ENCODE data around the gene SLC31A2. TPM values are rescaled to one million over a fixed set of nuclear protein-coding genes. Genes with fewer than 3 reads are reported as not detected.

The SLC31A2 gene
- total RNA-seq, 1 experiment from 2014 or later = 2.3 TPM

GRCh38 chr9:113187929-113188595 lies 37.3 kb downstream of the SLC31A2 start:
- no peak overlapping the region for H3K4me3 ChIP-seq (ENCODE audit: insufficient read depth, low read depth, low read length)
- no peaks in the 10 kb centered on the region for H3K27me3 ChIP-seq (ENCODE audit: control insufficient read depth, insufficient read depth, low read length)
- no peak for DNase-seq
- peaks cover 8% of the 10 kb centered on the region for H3K36me3 ChIP-seq (replicated peaks; ENCODE audit: control insufficient read depth, insufficient read depth, low read length)

DNA sequence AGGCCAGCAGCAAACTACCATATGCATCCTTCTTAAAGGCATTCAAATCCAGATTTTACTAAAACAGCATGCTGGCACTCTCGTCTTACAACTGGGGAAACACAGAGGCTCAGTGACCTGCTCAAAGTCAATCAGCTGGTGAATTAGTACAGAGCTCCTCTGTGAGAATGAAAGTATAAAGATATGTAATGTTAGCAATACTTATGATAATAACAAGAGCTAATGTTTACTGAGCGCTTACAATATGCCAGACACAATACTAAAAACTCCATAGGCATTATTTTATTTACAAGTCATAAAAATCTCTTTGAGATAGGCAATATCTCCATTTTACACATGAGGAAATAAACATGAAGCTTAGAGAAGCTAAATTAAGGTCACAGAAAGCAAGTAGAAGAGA lies 41.6 kb downstream of the SLC31A2 start:
- peaks cover 4% of the 10 kb centered on the region for H3K36me3 ChIP-seq (replicated peaks; ENCODE audit: control insufficient read depth, insufficient read depth, low read length)
- no peaks in the 10 kb centered on the region for H3K27me3 ChIP-seq (ENCODE audit: control insufficient read depth, insufficient read depth, low read length)
- no peak overlapping the region for H3K4me3 ChIP-seq (ENCODE audit: insufficient read depth, low read depth, low read length)
- DNase-seq = no peak

GRCh38 chr9:113199683-113200329 lies 49.0 kb downstream of the SLC31A2 start:
- Histone ChIP-seq H3K36me3 (replicated peaks; ENCODE audit: control insufficient read depth, insufficient read depth, low read length) (peaks cover 1% of the 10 kb centered on the region), H3K27me3 (ENCODE audit: control insufficient read depth, insufficient read depth, low read length) (no peaks in the 10 kb centered on the region), H3K4me3 (ENCODE audit: insufficient read depth, low read depth, low read length) (no peak overlapping the region)
- DNase-seq = no peak

DNA sequence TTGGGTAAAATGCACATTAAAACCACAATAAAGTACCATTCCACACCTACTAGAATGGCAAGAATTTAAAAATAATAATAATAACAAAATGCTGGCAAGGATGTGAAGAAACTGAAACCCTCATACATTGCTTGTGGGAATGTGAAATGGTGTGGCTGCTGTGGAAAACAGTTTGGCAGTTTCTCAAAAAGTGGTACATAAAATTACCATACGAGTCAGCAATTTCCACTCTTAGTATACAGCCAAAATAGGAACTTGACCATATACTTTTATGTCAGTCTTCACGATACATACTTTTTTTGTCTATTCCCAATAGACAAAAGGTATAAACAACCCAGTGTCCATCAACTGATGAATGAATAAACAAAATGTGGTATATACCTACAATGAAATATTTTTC lies 54.6 kb downstream of the SLC31A2 start:
- Histone ChIP-seq H3K4me3 (ENCODE audit: insufficient read depth, low read depth, low read length) (no peak overlapping the region), H3K27me3 (ENCODE audit: control insufficient read depth, insufficient read depth, low read length) (no peaks in the 10 kb centered on the region), H3K36me3 (replicated peaks; ENCODE audit: control insufficient read depth, insufficient read depth, low read length) (peaks cover 1% of the 10 kb centered on the region)
- DNase-seq = no peak

GRCh38 chr9:113205861-113206260 lies 55.1 kb downstream of the SLC31A2 start:
- H3K36me3 ChIP-seq (replicated peaks; ENCODE audit: control insufficient read depth, insufficient read depth, low read length) = peaks cover 1% of the 10 kb centered on the region
- H3K4me3 ChIP-seq (ENCODE audit: insufficient read depth, low read depth, low read length) = no peak overlapping the region
- no peaks in the 10 kb centered on the region for H3K27me3 ChIP-seq (ENCODE audit: control insufficient read depth, insufficient read depth, low read length)
- DNase-seq = no peak

DNA sequence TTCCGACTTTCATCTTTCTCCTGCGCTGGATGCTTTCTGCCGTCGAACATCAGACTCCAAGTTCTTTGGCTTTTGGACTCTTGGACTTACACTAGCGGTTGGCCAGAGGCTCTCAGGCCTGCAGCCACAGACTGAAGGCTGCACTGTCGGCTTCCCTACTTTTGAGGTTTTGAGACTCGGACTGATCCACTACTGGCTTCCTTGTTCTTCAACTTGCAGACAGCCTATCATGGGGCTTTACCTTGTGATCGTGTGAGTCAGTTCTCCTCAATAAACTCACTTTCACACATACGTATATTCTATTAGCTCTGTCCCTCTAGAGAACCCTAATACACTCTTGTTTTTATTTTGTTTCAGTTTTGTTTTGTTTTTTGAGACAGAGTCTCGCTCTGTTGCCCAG lies 60.0 kb downstream of the SLC31A2 start:
- Histone ChIP-seq H3K36me3 (replicated peaks; ENCODE audit: control insufficient read depth, insufficient read depth, low read length) (no peaks in the 10 kb centered on the region; the same call in none of the 2 replicates), H3K4me3 (ENCODE audit: insufficient read depth, low read depth, low read length) (no peak overlapping the region), H3K27me3 (ENCODE audit: control insufficient read depth, insufficient read depth, low read length) (no peaks in the 10 kb centered on the region)
- no peak for DNase-seq

Other genes starting within 250 kb of the SLC31A2 start
- gene ZNF883, start 138.8 kb upstream of the SLC31A2 start, total RNA-seq (2014; rRNA removed; shearing (Covaris generic)) = 0.21 TPM in 1 of 2 replicates, not detected in the other
- gene ZFP37, start 94.3 kb upstream of the SLC31A2 start, total RNA-seq (2014; rRNA removed; shearing (Covaris generic)) = 2.7 and 6.6 TPM in 2 replicates
- 12.9 and 15.2 TPM in 2 replicates for gene FKBP15, start 70.3 kb downstream of the SLC31A2 start, total RNA-seq (2014; rRNA removed; shearing (Covaris generic))
- 21.8 and 26.7 TPM in 2 replicates for gene SLC31A1, start 70.5 kb downstream of the SLC31A2 start, total RNA-seq (2014; rRNA removed; shearing (Covaris generic))
- 36.0 and 40.8 TPM in 2 replicates for gene CDC26, start 124.6 kb downstream of the SLC31A2 start, total RNA-seq (2014; rRNA removed; shearing (Covaris generic))
- gene PRPF4, start 124.7 kb downstream of the SLC31A2 start, total RNA-seq (2014; rRNA removed; shearing (Covaris generic)) = 34.5 and 38.4 TPM in 2 replicates
- gene RNF183, start 152.4 kb downstream of the SLC31A2 start, total RNA-seq (2014; rRNA removed; shearing (Covaris generic)) = 0.78 TPM in 1 of 2 replicates, not detected in the other
- gene WDR31, start 189.3 kb downstream of the SLC31A2 start, total RNA-seq (2014; rRNA removed; shearing (Covaris generic)) = 0.11 and 0.38 TPM in 2 replicates
- gene BSPRY, start 198.5 kb downstream of the SLC31A2 start, total RNA-seq (2014; rRNA removed; shearing (Covaris generic)) = 1.5 and 2.3 TPM in 2 replicates
- 26.2 and 36.2 TPM in 2 replicates for gene HDHD3, start 226.0 kb downstream of the SLC31A2 start, total RNA-seq (2014; rRNA removed; shearing (Covaris generic))

All from H7 (cell line).